ENCODE results near the gene INTS3. TPM values are rescaled to one million over a fixed set of nuclear protein-coding genes. Genes with fewer than 3 reads are reported as not detected.
"Not testable (repeated sequence)": the region's sequence is repeated elsewhere in the genome, so short reads cannot be mapped to it uniquely, and the experiment has no call there.

Gene INTS3
- total RNA-seq, 2 donors from 2014 or later, result 63.8 to 68.8 TPM

- H3K9me3 ChIP-seq, result no peaks in the 10 kb centered on the region
- H3K4me3 ChIP-seq, result no peak overlapping the region
- DNase-seq (ENCODE audit: low spot score), result no peak
- H3K36me3 ChIP-seq, result no peaks in the 10 kb centered on the region
- peak overlapping the region; percentile 4 to 46 for H3K27ac ChIP-seq
- H3K4me1 ChIP-seq (ENCODE audit: control insufficient read depth in 1 of 2, low read depth in 2 of 2), result peaks cover 29 to 64% of the 10 kb centered on the region in 2 donors
- ATAC-seq (ENCODE audit: insufficient number of reproducible peaks, low FRiP score, low read depth), result no peak
- H3K27me3 ChIP-seq (replicated peaks; ENCODE audit: insufficient read depth), result no peaks in the 10 kb centered on the region
- TF ChIP-seq CTCF (IDR thresholded peaks at IDR 0.05), result no peak
Measured at GRCh38 chr1:153779781-153780541, 52.1 kb downstream of the INTS3 start.

- peak overlapping the region; percentile 4 to 46 for H3K27ac ChIP-seq
- H3K9me3 ChIP-seq, result no peaks in the 10 kb centered on the region
- DNase-seq (ENCODE audit: low spot score) (no peak), ATAC-seq (ENCODE audit: insufficient number of reproducible peaks, low FRiP score, low read depth) (no peak)
- H3K4me1 ChIP-seq (ENCODE audit: control insufficient read depth in 1 of 2, low read depth in 2 of 2), result peaks cover 29 to 63% of the 10 kb centered on the region in 2 donors
- H3K36me3 ChIP-seq, result no peaks in the 10 kb centered on the region
- TF ChIP-seq CTCF (IDR thresholded peaks at IDR 0.05), result no peak
- H3K27me3 ChIP-seq (replicated peaks; ENCODE audit: insufficient read depth), result no peaks in the 10 kb centered on the region
- no peak overlapping the region for H3K4me3 ChIP-seq
Measured at GRCh38 chr1:153780551-153780950, 52.7 kb downstream of the INTS3 start.

- H3K4me3 ChIP-seq, result peak overlapping the region; percentile 75
- peak overlapping the region; percentile 92 to 98 for H3K27ac ChIP-seq
- H3K27me3 ChIP-seq (replicated peaks; ENCODE audit: insufficient read depth); ATAC-seq (ENCODE audit: insufficient number of reproducible peaks, low FRiP score, low read depth); H3K36me3 ChIP-seq; DNase-seq (ENCODE audit: low spot score); H3K9me3 ChIP-seq: not testable (repeated sequence)
- peaks cover 14 to 45% of the 10 kb centered on the region in 2 donors for H3K4me1 ChIP-seq (ENCODE audit: control insufficient read depth in 1 of 2, low read depth in 2 of 2)
Measured at GRCh38 chr1:153782648-153783047, 54.8 kb downstream of the INTS3 start.

- peak; percentile 87 for ATAC-seq (ENCODE audit: insufficient number of reproducible peaks, low FRiP score, low read depth)
- peak overlapping the region; percentile 75 for H3K4me3 ChIP-seq
Measured at GRCh38 chr1:153783233-153784190, 55.7 kb downstream of the INTS3 start.

More at GRCh38 chr1:153783233-153784190, 55.7 kb downstream of the INTS3 start:
- Histone ChIP-seq H3K27ac (peak overlapping the region; percentile 92 to 98), H3K36me3 (no peaks in the 10 kb centered on the region), H3K9me3 (no peaks in the 10 kb centered on the region), H3K27me3 (replicated peaks; ENCODE audit: insufficient read depth) (no peaks in the 10 kb centered on the region), H3K4me1 (ENCODE audit: control insufficient read depth in 1 of 2, low read depth in 2 of 2) (peaks cover 8 to 39% of the 10 kb centered on the region in 2 donors)
- DNase-seq (ENCODE audit: low spot score), result no peak
- peak; percentile 26 for TF ChIP-seq CTCF (IDR thresholded peaks at IDR 0.05)

Data from thoracic aorta (tissue), 2 donors.